OCI-LY1 (cell line): ENCODE measurements around the gene TRAPPC2L.

ENCODE experiments used
- CTCF ChIP-seq: fragments of 200-600 bp; sonication (generic), shearing (Covaris generic); IDR thresholded peaks from 2 replicates; pipeline ENCODE4 v1.5.1; 2017; ENCODE audit warnings: mild to moderate bottlenecking, antibody characterized with exemption, low read length, moderate library complexity, mixed read lengths
- EZH2 ChIP-seq: fragments of 200-600 bp; sonication (generic), shearing (Covaris generic); IDR thresholded peaks from 2 replicates; pipeline ENCODE4 v1.8.0; 2017; ENCODE audit warnings: borderline replicate concordance, mixed run types, mild to moderate bottlenecking, antibody characterized with exemption, low read length, moderate library complexity, mixed read lengths

- no peak for TF ChIP-seq EZH2
- TF ChIP-seq CTCF, result no peak
Measured at GRCh38 chr16:88900662-88901052, 43.7 kb downstream of the TRAPPC2L start.
